ENCODE results near the gene RNF144B. TPM values are rescaled to one million over a fixed set of nuclear protein-coding genes. Genes with fewer than 3 reads are reported as not detected.

Gene RNF144B
- total RNA-seq, 1 donor from 2014 or later: 7.2 TPM

DNA sequence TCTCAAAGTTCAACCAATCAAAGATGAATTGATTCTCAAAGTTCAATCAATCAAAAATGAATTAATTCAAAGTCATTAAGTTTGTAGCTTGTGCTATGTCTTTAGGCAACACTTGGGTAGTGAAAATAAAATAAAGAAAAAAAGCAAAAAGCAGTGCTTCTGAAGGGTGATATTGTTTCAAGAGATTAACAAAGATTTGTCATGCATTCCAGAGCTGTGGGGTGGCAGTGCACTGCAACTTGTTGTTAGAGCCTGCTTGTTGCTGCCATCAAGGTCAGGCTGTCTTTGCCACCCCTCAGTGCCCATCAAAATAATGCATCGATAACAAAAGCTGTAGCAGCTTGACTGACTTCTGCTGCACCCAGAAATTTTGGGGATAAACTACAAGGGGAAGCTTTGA is 128.6 kb downstream of the RNF144B start:
- no peak overlapping the region for H2AFZ ChIP-seq (ENCODE audit: low read depth, low read length)

More for the DNA sequence above, 128.6 kb downstream of the RNF144B start:
- DNase-seq (ENCODE audit: low read depth) (no peak), FAIRE-seq (peak; percentile 5)
- Mint-ChIP-seq H3K9me3 (ENCODE audit: unreplicated experiment) (no peaks in the 10 kb centered on the region), H3K27ac (ENCODE audit: unreplicated experiment) (no peak overlapping the region), H3K4me3 (ENCODE audit: unreplicated experiment) (no peak overlapping the region), H3K27me3 (ENCODE audit: low read depth, unreplicated experiment) (no peaks in the 10 kb centered on the region), H3K4me1 (ENCODE audit: low read depth, unreplicated experiment) (peaks cover 4% of the 10 kb centered on the region), H3K36me3 (ENCODE audit: low read depth, unreplicated experiment) (no peaks in the 10 kb centered on the region)
- H3K27ac ChIP-seq (ENCODE audit: low read depth, low read length): no peak overlapping the region
- TF ChIP-seq EZH2 (IDR thresholded peaks at IDR 0.05; ENCODE audit: insufficient read depth, low read length) (no peak), CTCF (IDR thresholded peaks at IDR 0.05; ENCODE audit: insufficient read depth, low read depth, low read length) (no peak)
- H3K36me3 ChIP-seq (ENCODE audit: insufficient read depth, low read length): no peaks in the 10 kb centered on the region
- H3K9ac ChIP-seq (ENCODE audit: low read length): no peak overlapping the region
- H3K27me3 ChIP-seq (ENCODE audit: insufficient read depth, low read length): no peaks in the 10 kb centered on the region
- H3K9me3 ChIP-seq (ENCODE audit: insufficient read depth, low read depth, low read length): no peaks in the 10 kb centered on the region
- peaks cover 5% of the 10 kb centered on the region for H3K4me1 ChIP-seq (ENCODE audit: insufficient read depth, low read length)
- peak overlapping the region; percentile 34 for H3K4me2 ChIP-seq (ENCODE audit: low read length)
- H3K4me3 ChIP-seq (ENCODE audit: insufficient read depth, low read depth, low read length): no peak overlapping the region
- no peaks in the 10 kb centered on the region for H4K20me1 ChIP-seq (ENCODE audit: insufficient read depth, low read length)
- no peaks in the 10 kb centered on the region for H3K79me2 ChIP-seq (ENCODE audit: insufficient read depth, low read length)

Other genes with a start within 250 kb of the RNF144B start
- 10.5 and 11.7 TPM in 2 replicates for gene TPMT, start 232.3 kb upstream of the RNF144B start, total RNA-seq
- 16.5 and 19.0 TPM in 2 replicates for gene KDM1B, start 231.9 kb upstream of the RNF144B start, total RNA-seq
- gene DEK, start 122.8 kb upstream of the RNF144B start, total RNA-seq: 35.2 and 39.9 TPM in 2 replicates

Data from astrocyte (in vitro differentiated cells and primary cell).